ENCODE results near the gene HEPACAM.

Gene HEPACAM

DNA sequence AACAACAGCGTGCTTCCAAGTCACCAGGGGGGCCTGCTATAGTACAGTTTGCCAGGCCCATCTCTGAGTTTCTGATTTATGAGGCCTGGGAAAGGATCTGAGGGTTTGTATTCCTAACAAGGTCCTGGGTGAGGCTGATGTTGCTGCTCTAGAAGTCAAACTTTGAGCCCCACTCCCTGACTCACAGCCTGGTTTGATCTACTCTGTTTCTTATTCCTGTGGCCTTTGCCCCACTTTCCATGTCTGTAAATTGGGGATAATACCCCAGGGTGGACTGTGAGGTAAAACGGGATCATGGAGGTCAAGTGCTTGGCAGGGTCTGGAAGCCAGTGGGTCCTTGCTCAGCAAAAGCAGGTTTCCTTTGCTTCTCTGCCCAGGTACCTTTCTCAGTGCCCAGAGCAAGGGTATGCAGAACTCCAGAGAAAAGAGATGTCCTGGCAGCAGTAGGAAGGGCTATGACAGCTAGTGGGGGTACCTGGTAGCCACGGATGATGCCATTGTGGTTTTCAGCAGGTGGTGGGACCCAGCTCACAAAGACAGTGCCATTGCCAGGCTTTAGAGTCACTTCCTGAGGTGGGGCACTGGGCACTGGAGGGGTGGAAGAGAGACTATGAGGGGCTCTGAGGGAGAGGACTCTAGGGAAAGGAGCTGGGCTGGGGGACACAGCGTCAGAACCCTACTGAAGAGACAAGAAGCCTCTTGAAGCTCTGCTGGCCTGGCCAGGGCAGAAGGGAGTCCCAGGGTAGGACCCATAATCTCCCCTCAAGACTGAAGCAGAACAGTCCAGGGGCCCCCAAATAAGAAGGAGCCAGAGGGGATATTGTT lies 41.0 kb downstream of the HEPACAM start:
- Histone ChIP-seq H3K27ac (ENCODE audit: low read length, poor library complexity, severe bottlenecking) (no peak overlapping the region), H4K91ac (ENCODE audit: low read length) (no peak overlapping the region), H3K79me1 (replicated peaks; ENCODE audit: low read length, poor library complexity, severe bottlenecking) (no peaks in the 10 kb centered on the region), H2BK12ac (ENCODE audit: low read length in 2 of 2) (peak overlapping the region in 1 of 2 experiments; percentile 10), H2BK120ac (ENCODE audit: low read depth, low read length) (no peak overlapping the region), H3K23ac (ENCODE audit: low read length in 2 of 2) (no peak overlapping the region), H3K4me2 (ENCODE audit: low read length, poor library complexity, severe bottlenecking) (no peak overlapping the region), H3K9me3 (ENCODE audit: control insufficient read depth, low read length) (no peaks in the 10 kb centered on the region), H3K9ac (ENCODE audit: low read length) (no peak overlapping the region), H3K18ac (ENCODE audit: low read depth in 1 of 2, low read length in 2 of 2) (no peak overlapping the region), H3K4ac (ENCODE audit: low read depth in 1 of 2, low read length in 2 of 2) (peak overlapping the region in 1 of 2 experiments; percentile 50), H3K4me1 (ENCODE audit: control insufficient read depth, insufficient read depth, low read depth, low read length) (peaks cover 22% of the 10 kb centered on the region), H2AK5ac (ENCODE audit: low read length, severe bottlenecking) (no peak overlapping the region), H2AFZ (ENCODE audit: low read depth, low read length) (no peak overlapping the region), H3K27me3 (ENCODE audit: control insufficient read depth in 1 of 2, insufficient read depth in 1 of 2, low read length in 2 of 2) (peaks cover 0 to 9% of the 10 kb centered on the region in 2 experiments), H3K36me3 (ENCODE audit: control insufficient read depth in 1 of 2, insufficient read depth in 2 of 2, low read depth in 1 of 2, low read length in 2 of 2) (peaks cover 0 to 3% of the 10 kb centered on the region in 2 experiments), H3K4me3 (ENCODE audit: insufficient read depth in 1 of 2, low read depth in 1 of 2, low read length in 2 of 2) (no peak overlapping the region), H3K14ac (ENCODE audit: low read length in 2 of 2) (no peak overlapping the region), H2BK5ac (ENCODE audit: low read depth, low read length, poor library complexity, severe bottlenecking) (no peak overlapping the region), H4K8ac (ENCODE audit: low read length) (no peak overlapping the region), H2BK15ac (ENCODE audit: low read depth, poor library complexity, severe bottlenecking) (no peak overlapping the region)
- 92% methylated on average over 4 of the region's 4 CpGs for WGBS
- no peak for DNase-seq

- Histone ChIP-seq H2BK120ac (ENCODE audit: low read depth, low read length) (no peak overlapping the region), H3K27ac (ENCODE audit: low read length, poor library complexity, severe bottlenecking) (no peak overlapping the region), H2BK12ac (ENCODE audit: low read length in 2 of 2) (no peak overlapping the region)
These were observed 42.0 kb downstream of the HEPACAM start for GRCh38 chr11:124893781-124894401.

DNA sequence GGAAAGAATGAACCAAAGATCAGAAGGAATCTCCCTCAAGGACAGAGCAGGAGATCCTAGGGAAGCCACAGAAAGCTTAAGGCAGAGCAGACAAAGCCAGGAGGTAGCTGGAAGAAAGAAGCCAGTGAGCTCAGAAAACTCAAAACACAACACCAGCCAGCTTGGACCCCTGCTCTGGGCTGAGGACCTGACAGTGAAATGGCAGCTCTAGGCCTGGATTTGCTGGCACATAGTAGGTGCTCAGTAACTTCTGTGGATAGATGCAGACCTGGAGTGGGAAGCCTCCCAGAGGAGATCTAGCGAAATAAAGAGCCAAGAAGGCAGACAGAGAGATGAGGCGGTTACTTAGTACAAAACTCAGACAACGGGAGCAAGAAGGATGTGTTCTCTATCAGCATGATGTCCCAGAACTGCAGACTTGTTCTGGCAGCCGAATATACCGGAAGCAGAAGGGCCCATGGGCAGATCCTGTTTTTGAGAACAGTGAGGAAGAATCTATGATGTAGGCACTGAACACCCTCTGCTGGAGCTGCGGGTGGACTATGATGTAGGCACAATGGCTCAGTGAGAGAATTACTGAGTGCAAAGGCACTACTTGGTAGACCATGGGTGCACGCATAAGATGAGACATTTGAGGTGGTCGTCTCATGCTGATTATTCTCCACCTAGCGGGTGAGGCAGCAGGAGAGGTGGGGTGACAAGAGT lies 42.9 kb downstream of the HEPACAM start:
- peaks cover 0 to 3% of the 10 kb centered on the region in 2 experiments for H3K36me3 ChIP-seq (ENCODE audit: control insufficient read depth in 1 of 2, insufficient read depth in 2 of 2, low read depth in 1 of 2, low read length in 2 of 2)
- H2AFZ ChIP-seq (ENCODE audit: low read depth, low read length): no peak overlapping the region
- H3K23ac ChIP-seq (ENCODE audit: low read length in 2 of 2): no peak overlapping the region
- no peak overlapping the region for H3K18ac ChIP-seq (ENCODE audit: low read depth in 1 of 2, low read length in 2 of 2)
- WGBS: 95% methylated on average over 9 of the region's 9 CpGs
- H3K9ac ChIP-seq (ENCODE audit: low read length): no peak overlapping the region
- H2BK120ac ChIP-seq (ENCODE audit: low read depth, low read length): no peak overlapping the region
- H4K8ac ChIP-seq (ENCODE audit: low read length): no peak overlapping the region
- H3K14ac ChIP-seq (ENCODE audit: low read length in 2 of 2): no peak overlapping the region
- H2BK15ac ChIP-seq (ENCODE audit: low read depth, poor library complexity, severe bottlenecking): no peak overlapping the region
- H3K4me1 ChIP-seq (ENCODE audit: control insufficient read depth, insufficient read depth, low read depth, low read length): peaks cover 14% of the 10 kb centered on the region
- no peak overlapping the region for H4K91ac ChIP-seq (ENCODE audit: low read length)
- no peak overlapping the region for H3K27ac ChIP-seq (ENCODE audit: low read length, poor library complexity, severe bottlenecking)
- H2BK12ac ChIP-seq (ENCODE audit: low read length in 2 of 2): no peak overlapping the region
- H3K4me3 ChIP-seq (ENCODE audit: insufficient read depth in 1 of 2, low read depth in 1 of 2, low read length in 2 of 2): no peak overlapping the region
- H3K4ac ChIP-seq (ENCODE audit: low read depth in 1 of 2, low read length in 2 of 2): no peak overlapping the region
- no peak overlapping the region for H3K4me2 ChIP-seq (ENCODE audit: low read length, poor library complexity, severe bottlenecking)
- DNase-seq: no peak
- H3K79me1 ChIP-seq (replicated peaks; ENCODE audit: low read length, poor library complexity, severe bottlenecking): no peaks in the 10 kb centered on the region
- no peak overlapping the region for H2BK5ac ChIP-seq (ENCODE audit: low read depth, low read length, poor library complexity, severe bottlenecking)
- peaks cover 0 to 15% of the 10 kb centered on the region in 2 experiments for H3K27me3 ChIP-seq (ENCODE audit: control insufficient read depth in 1 of 2, insufficient read depth in 1 of 2, low read length in 2 of 2)
- H2AK5ac ChIP-seq (ENCODE audit: low read length, severe bottlenecking): no peak overlapping the region
- no peaks in the 10 kb centered on the region for H3K9me3 ChIP-seq (ENCODE audit: control insufficient read depth, low read length)

More at GRCh38 chr11:124893781-124894401, 42.0 kb downstream of the HEPACAM start:
- no peak for DNase-seq
- Histone ChIP-seq H3K18ac (ENCODE audit: low read depth in 1 of 2, low read length in 2 of 2) (no peak overlapping the region), H3K4me1 (ENCODE audit: control insufficient read depth, insufficient read depth, low read depth, low read length) (peaks cover 20% of the 10 kb centered on the region), H3K36me3 (ENCODE audit: control insufficient read depth in 1 of 2, insufficient read depth in 2 of 2, low read depth in 1 of 2, low read length in 2 of 2) (peaks cover 0 to 3% of the 10 kb centered on the region in 2 experiments), H3K27me3 (ENCODE audit: control insufficient read depth in 1 of 2, insufficient read depth in 1 of 2, low read length in 2 of 2) (peaks cover 0 to 9% of the 10 kb centered on the region in 2 experiments), H3K23ac (ENCODE audit: low read length in 2 of 2) (peak overlapping the region in 1 of 2 experiments; percentile 5), H3K79me1 (replicated peaks; ENCODE audit: low read length, poor library complexity, severe bottlenecking) (no peaks in the 10 kb centered on the region), H3K4ac (ENCODE audit: low read depth in 1 of 2, low read length in 2 of 2) (no peak overlapping the region), H3K9me3 (ENCODE audit: control insufficient read depth, low read length) (no peaks in the 10 kb centered on the region), H2AK5ac (ENCODE audit: low read length, severe bottlenecking) (no peak overlapping the region), H3K14ac (ENCODE audit: low read length in 2 of 2) (peak overlapping the region in 1 of 2 experiments; percentile 70), H2AFZ (ENCODE audit: low read depth, low read length) (no peak overlapping the region), H3K9ac (ENCODE audit: low read length) (no peak overlapping the region), H4K91ac (ENCODE audit: low read length) (peak overlapping the region; percentile 20), H3K4me2 (ENCODE audit: low read length, poor library complexity, severe bottlenecking) (no peak overlapping the region), H3K4me3 (ENCODE audit: insufficient read depth in 1 of 2, low read depth in 1 of 2, low read length in 2 of 2) (peak overlapping the region in 1 of 2 experiments; percentile 0), H2BK5ac (ENCODE audit: low read depth, low read length, poor library complexity, severe bottlenecking) (no peak overlapping the region), H4K8ac (ENCODE audit: low read length) (no peak overlapping the region), H2BK15ac (ENCODE audit: low read depth, poor library complexity, severe bottlenecking) (no peak overlapping the region)
- 90% methylated on average over 14 of the region's 14 CpGs for WGBS

DNA sequence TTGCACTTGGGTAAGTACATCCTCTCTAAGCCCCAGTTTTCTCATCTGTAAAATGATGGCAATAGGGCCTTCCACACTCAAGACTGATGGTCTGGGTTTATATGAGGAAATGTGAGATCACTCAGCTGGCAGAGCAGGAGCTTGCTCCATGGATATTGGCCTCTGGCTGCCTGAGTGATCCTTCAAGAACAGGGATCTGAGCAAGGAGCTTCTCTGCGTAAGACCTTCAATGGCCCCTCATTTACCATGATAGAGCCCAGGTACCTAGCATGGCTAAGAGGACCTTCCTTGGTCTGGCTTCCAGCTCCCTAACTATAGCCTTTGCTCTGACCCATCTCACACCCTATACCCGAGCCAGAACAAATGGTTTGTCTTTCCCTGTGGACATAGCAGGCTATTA lies 43.7 kb downstream of the HEPACAM start:
- no peak for DNase-seq
- Histone ChIP-seq H3K4me3 (ENCODE audit: insufficient read depth in 1 of 2, low read depth in 1 of 2, low read length in 2 of 2) (no peak overlapping the region), H3K79me1 (replicated peaks; ENCODE audit: low read length, poor library complexity, severe bottlenecking) (no peaks in the 10 kb centered on the region), H2BK15ac (ENCODE audit: low read depth, poor library complexity, severe bottlenecking) (no peak overlapping the region), H2BK120ac (ENCODE audit: low read depth, low read length) (no peak overlapping the region), H4K91ac (ENCODE audit: low read length) (no peak overlapping the region), H2AK5ac (ENCODE audit: low read length, severe bottlenecking) (no peak overlapping the region), H3K27me3 (ENCODE audit: control insufficient read depth in 1 of 2, insufficient read depth in 1 of 2, low read length in 2 of 2) (peaks cover 0 to 18% of the 10 kb centered on the region in 2 experiments), H3K36me3 (ENCODE audit: control insufficient read depth in 1 of 2, insufficient read depth in 2 of 2, low read depth in 1 of 2, low read length in 2 of 2) (peaks cover 0 to 3% of the 10 kb centered on the region in 2 experiments), H3K23ac (ENCODE audit: low read length in 2 of 2) (no peak overlapping the region), H3K27ac (ENCODE audit: low read length, poor library complexity, severe bottlenecking) (no peak overlapping the region), H4K8ac (ENCODE audit: low read length) (no peak overlapping the region), H3K9me3 (ENCODE audit: control insufficient read depth, low read length) (no peaks in the 10 kb centered on the region), H3K14ac (ENCODE audit: low read length in 2 of 2) (no peak overlapping the region), H3K4ac (ENCODE audit: low read depth in 1 of 2, low read length in 2 of 2) (no peak overlapping the region), H3K4me2 (ENCODE audit: low read length, poor library complexity, severe bottlenecking) (no peak overlapping the region), H3K4me1 (ENCODE audit: control insufficient read depth, insufficient read depth, low read depth, low read length) (peaks cover 10% of the 10 kb centered on the region), H2AFZ (ENCODE audit: low read depth, low read length) (no peak overlapping the region), H3K9ac (ENCODE audit: low read length) (no peak overlapping the region), H3K18ac (ENCODE audit: low read depth in 1 of 2, low read length in 2 of 2) (no peak overlapping the region), H2BK5ac (ENCODE audit: low read depth, low read length, poor library complexity, severe bottlenecking) (no peak overlapping the region), H2BK12ac (ENCODE audit: low read length in 2 of 2) (no peak overlapping the region)
- WGBS: 90% methylated on average over 2 of the region's 2 CpGs
